ENCODE measurements around the gene SLC6A3.

- TF ChIP-seq CTCF (IDR thresholded peaks at IDR 0.05; ENCODE audit: low read depth, low read length) (no peak), POLR2A (IDR thresholded peaks at IDR 0.05; ENCODE audit: extremely low read depth, insufficient read length) (no peak), MYC (IDR thresholded peaks at IDR 0.05; ENCODE audit: low read depth, low read length) (no peak)
- TF ChIP-seq, protein P1, sequence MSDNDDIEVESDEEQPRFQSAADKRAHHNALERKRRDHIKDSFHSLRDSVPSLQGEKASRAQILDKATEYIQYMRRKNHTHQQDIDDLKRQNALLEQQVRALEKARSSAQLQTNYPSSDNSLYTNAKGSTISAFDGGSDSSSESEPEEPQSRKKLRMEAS (IDR thresholded peaks at IDR 0.05; ENCODE audit: low read depth, low read length), result 0 out of 2 replicates have a peak, but pooled peaks have one; percentile 9
These were observed 23.5 kb downstream of the SLC6A3 start for GRCh38 chr5:1421521-1422341.
